ENCODE results near the gene C1QTNF1.

GRCh38 chr17:79036181-79036580 lies 12.2 kb downstream of the C1QTNF1 start:
- TF ChIP-seq, protein P1, sequence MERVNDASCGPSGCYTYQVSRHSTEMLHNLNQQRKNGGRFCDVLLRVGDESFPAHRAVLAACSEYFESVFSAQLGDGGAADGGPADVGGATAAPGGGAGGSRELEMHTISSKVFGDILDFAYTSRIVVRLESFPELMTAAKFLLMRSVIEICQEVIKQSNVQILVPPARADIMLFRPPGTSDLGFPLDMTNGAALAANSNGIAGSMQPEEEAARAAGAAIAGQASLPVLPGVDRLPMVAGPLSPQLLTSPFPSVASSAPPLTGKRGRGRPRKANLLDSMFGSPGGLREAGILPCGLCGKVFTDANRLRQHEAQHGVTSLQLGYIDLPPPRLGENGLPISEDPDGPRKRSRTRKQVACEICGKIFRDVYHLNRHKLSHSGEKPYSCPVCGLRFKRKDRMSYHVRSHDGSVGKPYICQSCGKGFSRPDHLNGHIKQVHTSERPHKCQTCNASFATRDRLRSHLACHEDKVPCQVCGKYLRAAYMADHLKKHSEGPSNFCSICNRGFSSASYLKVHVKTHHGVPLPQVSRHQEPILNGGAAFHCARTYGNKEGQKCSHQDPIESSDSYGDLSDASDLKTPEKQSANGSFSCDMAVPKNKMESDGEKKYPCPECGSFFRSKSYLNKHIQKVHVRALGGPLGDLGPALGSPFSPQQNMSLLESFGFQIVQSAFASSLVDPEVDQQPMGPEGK (CRISPR knock-in tag; IDR thresholded peaks at IDR 0.05; ENCODE audit: borderline replicate concordance): no peak
- no peak for TF ChIP-seq OSR1 (CRISPR knock-in tag; IDR thresholded peaks at IDR 0.05)
- no peak for TF ChIP-seq TOX (CRISPR knock-in tag; IDR thresholded peaks at IDR 0.05; ENCODE audit: borderline replicate concordance)
- no peak for TF ChIP-seq ISL1 (CRISPR knock-in tag; IDR thresholded peaks at IDR 0.05)
- TF ChIP-seq PPARA (CRISPR knock-in tag; IDR thresholded peaks at IDR 0.05; ENCODE audit: borderline replicate concordance): no peak
- no peak for TF ChIP-seq ESRRG (CRISPR knock-in tag; IDR thresholded peaks at IDR 0.05)
- TF ChIP-seq RARB (CRISPR knock-in tag; IDR thresholded peaks at IDR 0.05): no peak
- no peak for TF ChIP-seq ZNF8 (CRISPR knock-in tag; IDR thresholded peaks at IDR 0.05)
- TF ChIP-seq ZNF70 (CRISPR knock-in tag; IDR thresholded peaks at IDR 0.05): no peak
- TF ChIP-seq ZFP30 (CRISPR knock-in tag; IDR thresholded peaks at IDR 0.05): no peak
- TF ChIP-seq BACH2 (CRISPR knock-in tag; IDR thresholded peaks at IDR 0.05; ENCODE audit: borderline replicate concordance): no peak
- TF ChIP-seq ZFP3 (CRISPR knock-in tag; IDR thresholded peaks at IDR 0.05): no peak
- TF ChIP-seq, protein P2, sequence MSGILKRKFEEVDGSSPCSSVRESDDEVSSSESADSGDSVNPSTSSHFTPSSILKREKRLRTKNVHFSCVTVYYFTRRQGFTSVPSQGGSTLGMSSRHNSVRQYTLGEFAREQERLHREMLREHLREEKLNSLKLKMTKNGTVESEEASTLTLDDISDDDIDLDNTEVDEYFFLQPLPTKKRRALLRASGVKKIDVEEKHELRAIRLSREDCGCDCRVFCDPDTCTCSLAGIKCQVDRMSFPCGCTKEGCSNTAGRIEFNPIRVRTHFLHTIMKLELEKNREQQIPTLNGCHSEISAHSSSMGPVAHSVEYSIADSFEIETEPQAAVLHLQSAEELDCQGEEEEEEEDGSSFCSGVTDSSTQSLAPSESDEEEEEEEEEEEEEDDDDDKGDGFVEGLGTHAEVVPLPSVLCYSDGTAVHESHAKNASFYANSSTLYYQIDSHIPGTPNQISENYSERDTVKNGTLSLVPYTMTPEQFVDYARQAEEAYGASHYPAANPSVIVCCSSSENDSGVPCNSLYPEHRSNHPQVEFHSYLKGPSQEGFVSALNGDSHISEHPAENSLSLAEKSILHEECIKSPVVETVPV (CRISPR knock-in tag; IDR thresholded peaks at IDR 0.05): no peak
- TF ChIP-seq CSDC2 (CRISPR knock-in tag; IDR thresholded peaks at IDR 0.05): no peak

Measured in SK-N-SH treated with all-trans-retinoic acid at 6 μM for 48 hours (cell line).